HL-60 (cell line): ENCODE data around the gene RAD9A.

ENCODE experiments used
- DNase-seq, 2 experiments: peaks; one replicate each; pipeline ENCODE4 v3.0.0-alpha.2; 2010 to 2020; ENCODE audit warnings: low read depth in 1 of 2, low spot score in 1 of 2
- H3K27ac ChIP-seq: fragments of 250-450 bp; sonication (Bioruptor Pico); replicated peaks from 2 replicates; pipeline ENCODE4 v1.5.1; 2020; ENCODE audit warnings: mild to moderate bottlenecking, moderate library complexity
- H3K27me3 ChIP-seq: fragments of 250-450 bp; sonication (Bioruptor Pico); 2 replicates; pipeline ENCODE4 v1.5.1; 2021; ENCODE audit warnings: mild to moderate bottlenecking, moderate library complexity; ENCODE audit not compliant: insufficient read depth, poor library complexity, severe bottlenecking
- H3K4me3 ChIP-seq: replicated peaks from 2 replicates; pipeline ENCODE4 v1.5.1; 2011; ENCODE audit warnings: mild to moderate bottlenecking, control low read depth, low read length; ENCODE audit not compliant: insufficient read depth
- CTCF ChIP-seq: IDR thresholded peaks from one replicate; pipeline ENCODE4 v1.5.1; 2011; ENCODE audit warnings: low read length, control low read depth, inconsistent platforms; ENCODE audit not compliant: insufficient read depth
- GABPA ChIP-seq: IDR thresholded peaks from 2 replicates; pipeline ENCODE4 v1.6.1; 2012; ENCODE audit warnings: low read depth
- POLR2AphosphoS5 ChIP-seq: IDR thresholded peaks from 2 replicates; pipeline ENCODE4 v1.6.1; 2012; ENCODE audit warnings: low read depth
- REST ChIP-seq: IDR thresholded peaks from 2 replicates; pipeline ENCODE4 v1.6.1; 2012; ENCODE audit warnings: low read depth; ENCODE audit not compliant: insufficient replicate concordance
- SPI1 ChIP-seq: IDR thresholded peaks from 2 replicates; pipeline ENCODE4 v1.6.1; 2012; ENCODE audit warnings: low read depth, mild to moderate bottlenecking, borderline replicate concordance

Gene RAD9A

GRCh38 chr11:67412495-67413179, 20.9 kb downstream of the RAD9A start:
- Histone ChIP-seq H3K27me3 (no peaks in the 10 kb centered on the region), H3K4me3 (no peak overlapping the region), H3K27ac (no peak overlapping the region)
- DNase-seq, result no peak
- TF ChIP-seq SPI1 (no peak), CTCF (no peak), REST (no peak), GABPA (no peak), POLR2AphosphoS5 (no peak)

GRCh38 chr11:67413266-67413849, 21.6 kb downstream of the RAD9A start:
- Histone ChIP-seq H3K27me3 (no peaks in the 10 kb centered on the region), H3K4me3 (no peak overlapping the region), H3K27ac (no peak overlapping the region)
- TF ChIP-seq CTCF, result no peak
- TF ChIP-seq REST, result no peak
- no peak for DNase-seq

GRCh38 chr11:67415501-67416304, 23.9 kb downstream of the RAD9A start, which contains the start of gene CARNS1:
CARNS1 (plus strand) TSS chr11:67415678; CDS start chr11:67416200, 522 bp downstream.
- TF ChIP-seq SPI1 (no peak), POLR2AphosphoS5 (no peak), GABPA (no peak), CTCF (no peak), REST (no peak)
- Histone ChIP-seq H3K27me3 (no peaks in the 10 kb centered on the region), H3K4me3 (no peak within 1 kb of the TSS), H3K27ac (no peak within 1 kb of the TSS)
- no peak for DNase-seq
